GM23338 (cell line): ENCODE data around the gene ZNF184. TPM values are rescaled to one million over a fixed set of nuclear protein-coding genes. Genes with fewer than 3 reads are reported as not detected.

ENCODE experiments used
- ATAC-seq: fragments of 200-7000 bp; cut with Tn5 transposase; 3 replicates; pipeline ENCODE4 v1.9.1; 2020
- DNase-seq: peaks from one replicate; pipeline ENCODE4 v3.0.0-alpha.2; 2015; ENCODE audit warnings: low spot score
- H2AFZ ChIP-seq: fragments of 200-600 bp; sonication (generic); 2 replicates; pipeline ENCODE4 v1.8.0; 2016; ENCODE audit warnings: antibody characterized with exemption, mild to moderate bottlenecking, moderate library complexity
- H3F3A ChIP-seq: fragments of 200-600 bp; sonication (generic); replicated peaks from 2 replicates; pipeline ENCODE4 v1.8.0; 2017; ENCODE audit warnings: antibody characterized with exemption, mixed run types, low read depth
- H3K27ac ChIP-seq: fragments of 200-600 bp; sonication (generic); 2 replicates; pipeline ENCODE4 v1.6.1; 2016; ENCODE audit warnings: low read depth
- H3K27me3 ChIP-seq: fragments of 200-600 bp; sonication (generic); 2 replicates; pipeline ENCODE4 v1.8.0; 2016; ENCODE audit warnings: mild to moderate bottlenecking, mixed run types, moderate library complexity; ENCODE audit not compliant: insufficient read depth
- H3K36me3 ChIP-seq: fragments of 200-600 bp; sonication (generic); 2 replicates; pipeline ENCODE4 v1.8.0; 2016; ENCODE audit warnings: mild to moderate bottlenecking; ENCODE audit not compliant: insufficient read depth
- H3K4me1 ChIP-seq: fragments of 200-600 bp; sonication (generic); 2 replicates; pipeline ENCODE4 v1.8.0; 2016; ENCODE audit warnings: mild to moderate bottlenecking, moderate library complexity; ENCODE audit not compliant: insufficient read depth
- H3K4me2 ChIP-seq: fragments of 200-600 bp; sonication (generic); 2 replicates; pipeline ENCODE4 v1.7.1; 2017; ENCODE audit warnings: mixed run types
- H3K4me3 ChIP-seq: fragments of 200-600 bp; sonication (generic); 2 replicates; pipeline ENCODE4 v1.6.1; 2016; ENCODE audit warnings: mixed run types
- H3K79me2 ChIP-seq: fragments of 200-600 bp; sonication (generic); replicated peaks from 2 replicates; pipeline ENCODE4 v1.8.0; 2017; ENCODE audit warnings: mild to moderate bottlenecking; ENCODE audit not compliant: insufficient read depth
- H3K9me2 ChIP-seq: fragments of 200-600 bp; sonication (generic); 2 replicates; pipeline ENCODE4 v1.8.0; 2017; ENCODE audit not compliant: insufficient read depth
- H4K20me1 ChIP-seq: fragments of 200-600 bp; sonication (generic); replicated peaks from 2 replicates; pipeline ENCODE4 v1.8.0; 2017; ENCODE audit warnings: mild to moderate bottlenecking; ENCODE audit not compliant: insufficient read depth
- H3K27ac Mint-ChIP-seq: 2 replicates; pipeline ENCODE4 v1.8.0; 2020; ENCODE audit warnings: inconsistent platforms, mild to moderate bottlenecking, moderate library complexity, mixed read lengths
- H3K27me3 Mint-ChIP-seq: 3 replicates; pipeline ENCODE4 v1.8.0; 2022; ENCODE audit warnings: low read depth, mild to moderate bottlenecking, moderate library complexity, mixed read lengths, inconsistent platforms; ENCODE audit not compliant: insufficient read depth, poor library complexity
- H3K36me3 Mint-ChIP-seq: 3 replicates; pipeline ENCODE4 v1.8.0; 2021; ENCODE audit warnings: low read depth, mild to moderate bottlenecking, inconsistent platforms, moderate library complexity, mixed read lengths
- H3K4me1 Mint-ChIP-seq: 3 replicates; pipeline ENCODE4 v1.8.0; 2020; ENCODE audit warnings: mild to moderate bottlenecking, inconsistent platforms, mixed read lengths
- H3K4me3 Mint-ChIP-seq: 3 replicates; pipeline ENCODE4 v1.8.0; 2021; ENCODE audit warnings: moderate library complexity, mild to moderate bottlenecking, inconsistent platforms, mixed read lengths
- H3K9me3 Mint-ChIP-seq: 3 replicates; pipeline ENCODE4 v1.8.0; 2020; ENCODE audit warnings: moderate library complexity, mild to moderate bottlenecking, inconsistent platforms, mixed read lengths
- CREB1 ChIP-seq: fragments of 250-450 bp; sonication (Bioruptor Pico); IDR thresholded peaks from 2 replicates; pipeline ENCODE4 v1.5.0; 2020; ENCODE audit warnings: low read depth, mild to moderate bottlenecking, moderate library complexity
- ETS1 ChIP-seq: IDR thresholded peaks from 2 replicates; pipeline ENCODE4 v1.6.1; 2016; ENCODE audit warnings: antibody characterized with exemption
- EZH2 ChIP-seq: fragments of 200-600 bp; sonication (generic); IDR thresholded peaks from one replicate; pipeline ENCODE4 v1.8.0; 2017; ENCODE audit warnings: antibody characterized with exemption, mild to moderate bottlenecking, low read depth; ENCODE audit not compliant: unreplicated experiment
- EZH2phosphoT487 ChIP-seq: fragments of 200-600 bp; sonication (generic); IDR thresholded peaks from one replicate; pipeline ENCODE4 v1.8.1; 2018; ENCODE audit warnings: antibody characterized with exemption; ENCODE audit not compliant: unreplicated experiment
- JUNB ChIP-seq: IDR thresholded peaks from one replicate; pipeline ENCODE4 v1.6.1; 2016; ENCODE audit warnings: antibody characterized with exemption; ENCODE audit not compliant: unreplicated experiment
- NANOG ChIP-seq: IDR thresholded peaks from 2 replicates; pipeline ENCODE4 v1.6.1; 2016; ENCODE audit warnings: antibody characterized with exemption, borderline replicate concordance
- POLR2AphosphoS5 ChIP-seq: IDR thresholded peaks from 2 replicates; pipeline ENCODE4 v1.6.1; 2016; ENCODE audit warnings: antibody characterized with exemption, low read depth
- REST ChIP-seq: IDR thresholded peaks from one replicate; pipeline ENCODE4 v1.6.1; 2018; ENCODE audit warnings: antibody characterized with exemption; ENCODE audit not compliant: unreplicated experiment
- STAT1 ChIP-seq: IDR thresholded peaks from one replicate; pipeline ENCODE4 v1.6.1; 2016; ENCODE audit warnings: antibody characterized with exemption; ENCODE audit not compliant: unreplicated experiment
- ZNF114 ChIP-seq: fragments of 250-450 bp; sonication (Bioruptor Pico); IDR thresholded peaks from 2 replicates; pipeline ENCODE4 v1.5.0; 2020; ENCODE audit warnings: mild to moderate bottlenecking, moderate library complexity
- ZNF331 ChIP-seq: fragments of 250-450 bp; sonication (Bioruptor Pico); IDR thresholded peaks from 2 replicates; pipeline ENCODE4 v1.5.0; 2020; ENCODE audit warnings: low read depth, mild to moderate bottlenecking, moderate library complexity
- polyA plus RNA-seq: library from polyadenylated mRNA; unstranded; fragments of >200 nt; fragmentation: Nextera tagmentation; extraction: Ambion mirVana; gene quantifications from 2 replicates; pipeline ENCODE4 v1.2.1, GENCODE V29; 2016
- total RNA-seq: library from RNA; depleted of rRNA; stranded (reverse); fragments of >200 nt; shearing (Covaris generic); gene quantifications from 2 replicates; pipeline ENCODE4 v1.2.3, GENCODE V29; 2014

Gene ZNF184
- total and polyA plus RNA-seq, 2 experiments from 2014 or later = 6.0 to 10.6 TPM

- no peaks in the 10 kb centered on the region for H3K9me2 ChIP-seq
- peak overlapping the region; percentile 99 for H3K4me3 Mint-ChIP-seq
- H3K36me3 Mint-ChIP-seq = no peaks in the 10 kb centered on the region; the same call in 2 of the 3 replicates
- DNase-seq (peak; percentile 21), ATAC-seq (no peak)
- H3K4me1 Mint-ChIP-seq = peaks cover 25% of the 10 kb centered on the region
- peaks cover 11% of the 10 kb centered on the region for H3K27me3 Mint-ChIP-seq
- H3K27ac Mint-ChIP-seq = no peak overlapping the region
- H3K9me3 Mint-ChIP-seq = peaks cover 4% of the 10 kb centered on the region; the same call in 1 of the 3 replicates
- peaks cover 12% of the 10 kb centered on the region; the same call in 1 of the 2 replicates for H3K79me2 ChIP-seq
- H3K4me2 ChIP-seq = peak overlapping the region; percentile 71
- peaks cover 28% of the 10 kb centered on the region for H3K4me1 ChIP-seq
- peak overlapping the region; percentile 86 for H3K4me3 ChIP-seq
- H2AFZ ChIP-seq = no peak overlapping the region
- H3F3A ChIP-seq = peaks cover 6% of the 10 kb centered on the region; the same call in 1 of the 2 replicates
- H3K27me3 ChIP-seq = peaks cover 20% of the 10 kb centered on the region
- peak overlapping the region; percentile 78; the same call in 1 of the 2 replicates for H3K27ac ChIP-seq
- no peak for TF ChIP-seq ETS1
- no peaks in the 10 kb centered on the region for H4K20me1 ChIP-seq
- H3K36me3 ChIP-seq = no peaks in the 10 kb centered on the region
Measured at GRCh38 chr6:27474172-27474465, 1.2 kb upstream of the ZNF184 start.

GRCh38 chr6:27472182-27472616 lies 706 bp downstream of the ZNF184 start:
- Histone ChIP-seq H3K27ac (peak overlapping the region; percentile 95), H3K36me3 (no peaks in the 10 kb centered on the region), H3K27me3 (peaks cover 12% of the 10 kb centered on the region), H3K79me2 (peaks cover 15% of the 10 kb centered on the region; the same call in 1 of the 2 replicates), H3K9me2 (no peaks in the 10 kb centered on the region), H3K4me2 (peak overlapping the region; percentile 87), H2AFZ (peak overlapping the region; percentile 98), H3F3A (peaks cover 6% of the 10 kb centered on the region; the same call in 1 of the 2 replicates), H4K20me1 (no peaks in the 10 kb centered on the region), H3K4me3 (peak overlapping the region; percentile 86), H3K4me1 (peaks cover 27% of the 10 kb centered on the region)
- Mint-ChIP-seq H3K27ac (peak overlapping the region; percentile 98), H3K9me3 (peaks cover 4% of the 10 kb centered on the region; the same call in 1 of the 3 replicates), H3K36me3 (peaks cover 13% of the 10 kb centered on the region), H3K4me1 (peaks cover 23% of the 10 kb centered on the region), H3K4me3 (peak overlapping the region; percentile 99), H3K27me3 (peaks cover 10% of the 10 kb centered on the region)
- ATAC-seq (peak; percentile 20), DNase-seq (peak; percentile 70)
- TF ChIP-seq CREB1 (CRISPR knock-in tag) = peak; percentile 91
- TF ChIP-seq ZNF331 (CRISPR knock-in tag) = no peak
- TF ChIP-seq JUNB = no peak

GRCh38 chr6:27471365-27472115 lies 1.4 kb downstream of the ZNF184 start:
- peaks cover 19% of the 10 kb centered on the region; the same call in 2 of the 3 replicates for H3K4me1 Mint-ChIP-seq
- Histone ChIP-seq H3K27me3 (peaks cover 5% of the 10 kb centered on the region), H3K36me3 (no peaks in the 10 kb centered on the region), H3K27ac (peak overlapping the region; percentile 95; the same call in 1 of the 2 replicates), H3K79me2 (peaks cover 15% of the 10 kb centered on the region; the same call in 1 of the 2 replicates), H2AFZ (peak overlapping the region; percentile 98; the same call in 1 of the 2 replicates), H3K4me1 (peaks cover 23% of the 10 kb centered on the region), H3K9me2 (no peaks in the 10 kb centered on the region), H3F3A (peaks cover 6% of the 10 kb centered on the region; the same call in 1 of the 2 replicates), H3K4me2 (peak overlapping the region; percentile 87), H4K20me1 (no peaks in the 10 kb centered on the region), H3K4me3 (peak overlapping the region; percentile 86)
- H3K4me3 Mint-ChIP-seq = peak overlapping the region; percentile 99
- DNase-seq = no peak
- H3K36me3 Mint-ChIP-seq = peaks cover 19% of the 10 kb centered on the region
- H3K27ac Mint-ChIP-seq = 0 out of 2 replicates have a peak overlapping the region, but pooled peaks have one; percentile 98
- peaks cover 4% of the 10 kb centered on the region; the same call in 1 of the 3 replicates for H3K9me3 Mint-ChIP-seq
- peaks cover 6% of the 10 kb centered on the region for H3K27me3 Mint-ChIP-seq
- no peak for ATAC-seq
- TF ChIP-seq ZNF331 (CRISPR knock-in tag) = no peak
- no peak for TF ChIP-seq ETS1
- no peak for TF ChIP-seq NANOG
- TF ChIP-seq POLR2AphosphoS5 = no peak
- no peak for TF ChIP-seq ZNF114
- no peak for TF ChIP-seq STAT1
- no peak for TF ChIP-seq EZH2
- TF ChIP-seq EZH2phosphoT487 = no peak
- no peak for TF ChIP-seq REST
